ENCODE data around the gene TRAT1. TPM values are rescaled to one million over a fixed set of nuclear protein-coding genes. Genes with fewer than 3 reads are reported as not detected.

TRAT1 gene
- total RNA-seq, 1 donor from 2014 or later = not detected

- Histone ChIP-seq H3K36me3 (ENCODE audit: control insufficient read depth, insufficient read depth, low read length) (no peaks in the 10 kb centered on the region), H3K27me3 (ENCODE audit: control insufficient read depth, insufficient read depth, low read length) (no peaks in the 10 kb centered on the region), H3K4me3 (ENCODE audit: low read depth, low read length) (no peak overlapping the region)
- no peak for TF ChIP-seq CTCF (IDR thresholded peaks at IDR 0.05; ENCODE audit: insufficient read depth, low read length, poor library complexity, severe bottlenecking)
- no peak for DNase-seq (ENCODE audit: low read depth)
Measured at GRCh38 chr3:108826309-108827187, 4.0 kb downstream of the TRAT1 start.

DNA sequence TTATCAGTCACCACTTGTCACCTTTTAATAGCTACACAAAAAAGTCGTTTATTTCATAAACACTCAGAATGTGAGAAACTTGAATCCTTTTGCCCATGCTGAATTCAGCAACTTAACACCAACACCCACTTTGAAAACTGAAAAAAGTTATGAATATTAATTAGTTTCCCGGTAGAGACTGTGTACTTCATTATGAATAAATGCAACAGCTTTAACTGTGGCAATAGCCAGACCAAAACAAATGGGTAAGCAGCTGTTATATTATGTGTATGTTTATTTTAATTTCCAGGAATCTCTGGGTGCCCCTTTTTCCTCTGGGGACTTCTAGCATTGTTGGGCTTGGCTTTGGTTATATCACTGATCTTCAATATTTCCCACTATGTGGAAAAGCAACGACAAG is 7.8 kb downstream of the TRAT1 start:
- DNase-seq (ENCODE audit: low read depth) = no peak
- Histone ChIP-seq H3K27me3 (ENCODE audit: control insufficient read depth, insufficient read depth, low read length) (no peaks in the 10 kb centered on the region), H3K36me3 (ENCODE audit: control insufficient read depth, insufficient read depth, low read length) (no peaks in the 10 kb centered on the region), H3K4me3 (ENCODE audit: low read depth, low read length) (no peak overlapping the region)
- no peak for TF ChIP-seq CTCF (IDR thresholded peaks at IDR 0.05; ENCODE audit: insufficient read depth, low read length, poor library complexity, severe bottlenecking)

GRCh38 chr3:108830991-108831614 is 8.5 kb downstream of the TRAT1 start:
- no peak for DNase-seq (ENCODE audit: low read depth)
- no peaks in the 10 kb centered on the region for H3K27me3 ChIP-seq (ENCODE audit: control insufficient read depth, insufficient read depth, low read length)

GRCh38 chr3:108833611-108834010 is 11.0 kb downstream of the TRAT1 start:
- no peaks in the 10 kb centered on the region for H3K27me3 ChIP-seq (ENCODE audit: control insufficient read depth, insufficient read depth, low read length)
- H3K4me3 ChIP-seq (ENCODE audit: low read depth, low read length) = no peak overlapping the region
- DNase-seq (ENCODE audit: low read depth) = no peak
- TF ChIP-seq CTCF (IDR thresholded peaks at IDR 0.05; ENCODE audit: insufficient read depth, low read length, poor library complexity, severe bottlenecking) = no peak
- H3K36me3 ChIP-seq (ENCODE audit: control insufficient read depth, insufficient read depth, low read length) = no peaks in the 10 kb centered on the region

More at GRCh38 chr3:108830991-108831614, 8.5 kb downstream of the TRAT1 start:
- Histone ChIP-seq H3K36me3 (ENCODE audit: control insufficient read depth, insufficient read depth, low read length) (no peaks in the 10 kb centered on the region), H3K4me3 (ENCODE audit: low read depth, low read length) (no peak overlapping the region)
- no peak for TF ChIP-seq CTCF (IDR thresholded peaks at IDR 0.05; ENCODE audit: insufficient read depth, low read length, poor library complexity, severe bottlenecking)

GRCh38 chr3:108834551-108834950 is 12.0 kb downstream of the TRAT1 start:
- no peak for DNase-seq (ENCODE audit: low read depth)
- TF ChIP-seq CTCF (IDR thresholded peaks at IDR 0.05; ENCODE audit: insufficient read depth, low read length, poor library complexity, severe bottlenecking) = no peak
- no peak overlapping the region for H3K4me3 ChIP-seq (ENCODE audit: low read depth, low read length)
- no peaks in the 10 kb centered on the region for H3K36me3 ChIP-seq (ENCODE audit: control insufficient read depth, insufficient read depth, low read length)
- H3K27me3 ChIP-seq (ENCODE audit: control insufficient read depth, insufficient read depth, low read length) = no peaks in the 10 kb centered on the region

Measured in kidney epithelial cell (primary cell).